Stimulated activated CD4-positive, alpha-beta T cell treated with anti-CD3 and anti-CD28 coated beads, Interleukin-15, amount 100 ng/mL, for 48 hours (primary cell): ENCODE results near the gene ROR1.
"Not testable (repeated sequence)": the region's sequence is repeated elsewhere in the genome, so short reads cannot be mapped to it uniquely, and the experiment has no call there.

ENCODE experiments used
- DNase-seq, 2 donors: peaks; one replicate each; pipeline ENCODE4 v3.0.0-alpha.2; 2020; ENCODE audit warnings: low read depth in 2 of 2

ROR1 gene

GRCh38 chr1:63758791-63759190, 15.0 kb upstream of the ROR1 start:
- DNase-seq, result no peak

- DNase-seq, result no peak
Measured at GRCh38 chr1:63759778-63760177, 14.0 kb upstream of the ROR1 start.

- DNase-seq, result no peak
Measured at GRCh38 chr1:63770381-63770780, 3.4 kb upstream of the ROR1 start.

- no peak for DNase-seq
Measured at GRCh38 chr1:63772201-63772600, 1.6 kb upstream of the ROR1 start.

- DNase-seq, result no peak
Measured at GRCh38 chr1:63772876-63773275, 941 bp upstream of the ROR1 start.

GRCh38 chr1:63773496-63773814, 362 bp upstream of the ROR1 start:
- DNase-seq, result no peak

- DNase-seq, result no peak
Measured at GRCh38 chr1:63774617-63775417, 1.0 kb downstream of the ROR1 start.

- no peak for DNase-seq
Measured at GRCh38 chr1:63775418-63776127, 1.8 kb downstream of the ROR1 start.

GRCh38 chr1:63777286-63777685, 3.5 kb downstream of the ROR1 start:
- DNase-seq, result no peak

GRCh38 chr1:63777965-63778880, 4.4 kb downstream of the ROR1 start:
- DNase-seq, result no peak

- no peak for DNase-seq
Measured at GRCh38 chr1:63779338-63780211, 5.8 kb downstream of the ROR1 start.

- DNase-seq, result no peak
Measured at GRCh38 chr1:63780565-63780964, 6.7 kb downstream of the ROR1 start.

GRCh38 chr1:63782982-63783381, 9.2 kb downstream of the ROR1 start:
- no peak for DNase-seq

- DNase-seq, result no peak
Measured at GRCh38 chr1:63784083-63784482, 10.3 kb downstream of the ROR1 start.

GRCh38 chr1:63784489-63785390, 10.9 kb downstream of the ROR1 start:
- no peak for DNase-seq

GRCh38 chr1:63787270-63787669, 13.5 kb downstream of the ROR1 start:
- DNase-seq, result not testable (repeated sequence)

GRCh38 chr1:63787875-63788274, 14.1 kb downstream of the ROR1 start:
- DNase-seq, result no peak

GRCh38 chr1:63789856-63790605, 16.2 kb downstream of the ROR1 start:
- DNase-seq, result no peak

- DNase-seq, result no peak
Measured at GRCh38 chr1:63790989-63791388, 17.2 kb downstream of the ROR1 start.

- DNase-seq, result no peak
Measured at GRCh38 chr1:63792152-63792551, 18.3 kb downstream of the ROR1 start.
